ENCODE measurements around the gene IP6K3.

The IP6K3 gene

DNA sequence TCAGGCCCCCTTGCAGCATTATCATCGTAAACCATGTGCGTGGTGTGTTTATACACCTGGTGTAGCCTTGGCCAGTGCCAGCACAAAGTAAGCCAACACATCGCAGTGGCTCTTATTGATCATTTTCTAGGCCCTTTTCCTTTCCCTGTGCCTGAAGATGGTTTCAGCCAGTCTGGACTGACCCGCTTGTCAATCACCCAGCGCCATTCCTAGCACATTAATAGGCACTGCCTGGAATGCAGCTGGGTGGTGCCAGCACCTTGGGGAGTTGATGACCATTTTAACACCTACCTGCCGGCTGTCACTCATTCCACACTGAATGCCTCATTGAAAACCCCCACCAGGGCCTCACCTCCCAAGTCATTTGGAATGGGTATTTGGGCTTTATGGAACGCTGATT lies 30.3 kb downstream of the IP6K3 start:
- no peak for DNase-seq
- in situ Hi-C loops (cut with HindIII; ENCODE audit: low pct_ligation_motif_present, low pct_unique_long_range_greater_than_20kb, low sequenced_read_pairs): no loop called here

- in situ Hi-C loops (cut with HindIII; ENCODE audit: low pct_ligation_motif_present, low pct_unique_long_range_greater_than_20kb, low sequenced_read_pairs): no loop called here
- DNase-seq: no peak
These were observed 32.2 kb downstream of the IP6K3 start for GRCh38 chr6:33714385-33715040.

GRCh38 chr6:33713786-33714185 lies 32.9 kb downstream of the IP6K3 start:
- in situ Hi-C loops (cut with HindIII; ENCODE audit: low pct_ligation_motif_present, low pct_unique_long_range_greater_than_20kb, low sequenced_read_pairs): no loop called here
- no peak for DNase-seq

GRCh38 chr6:33712914-33713313 lies 33.8 kb downstream of the IP6K3 start:
- in situ Hi-C loops (cut with HindIII; ENCODE audit: low pct_ligation_motif_present, low pct_unique_long_range_greater_than_20kb, low sequenced_read_pairs): no loop called here
- no peak for DNase-seq

- DNase-seq: peak; percentile 94
- in situ Hi-C loops (cut with HindIII; ENCODE audit: low pct_ligation_motif_present, low pct_unique_long_range_greater_than_20kb, low sequenced_read_pairs): no loop called here
These were observed 35.3 kb downstream of the IP6K3 start, which contains the start of gene UQCC2 for GRCh38 chr6:33711140-33712129. Gene UQCC2 (minus strand): TSS chr6:33711700. CDS start chr6:33711686, 14 bp downstream.

- in situ Hi-C loops (cut with HindIII; ENCODE audit: low pct_ligation_motif_present, low pct_unique_long_range_greater_than_20kb, low sequenced_read_pairs): no loop called here
- no peak for DNase-seq
These were observed 36.2 kb downstream of the IP6K3 start for GRCh38 chr6:33710296-33711121.

DNA sequence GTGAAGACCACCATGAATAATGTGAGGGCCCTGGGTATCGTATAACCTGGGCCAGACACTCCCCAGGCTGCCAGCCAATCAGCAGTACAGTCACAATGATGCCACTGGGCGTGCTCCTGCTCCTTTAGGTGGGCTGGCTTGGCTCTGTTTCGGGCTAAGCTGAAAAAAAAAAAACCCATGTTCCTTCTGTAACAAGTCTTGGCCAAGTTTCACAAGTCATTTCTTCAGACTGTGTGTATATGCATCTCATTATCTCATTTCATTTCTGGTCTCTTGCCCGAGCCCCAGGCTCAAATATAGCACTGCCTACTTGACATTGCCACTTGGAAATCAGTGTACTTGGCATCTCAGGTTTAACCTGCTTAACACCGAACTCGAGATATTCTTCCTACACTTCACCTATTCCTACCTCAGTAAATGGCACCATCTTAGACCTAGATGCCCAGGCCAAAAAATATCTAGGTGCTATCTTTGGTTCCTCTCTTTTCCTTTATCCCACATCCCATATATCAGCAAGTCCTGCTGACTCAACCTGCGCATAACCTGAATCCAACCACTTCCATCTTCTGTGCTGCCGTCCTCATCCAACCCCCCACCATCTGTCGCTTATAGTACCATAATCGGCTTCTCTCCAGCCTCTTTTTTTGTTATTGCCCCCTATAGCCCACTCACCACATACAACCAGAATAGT lies 37.0 kb downstream of the IP6K3 start:
- DNase-seq: no peak
- in situ Hi-C loops (cut with HindIII; ENCODE audit: low pct_ligation_motif_present, low pct_unique_long_range_greater_than_20kb, low sequenced_read_pairs): no loop called here

DNA sequence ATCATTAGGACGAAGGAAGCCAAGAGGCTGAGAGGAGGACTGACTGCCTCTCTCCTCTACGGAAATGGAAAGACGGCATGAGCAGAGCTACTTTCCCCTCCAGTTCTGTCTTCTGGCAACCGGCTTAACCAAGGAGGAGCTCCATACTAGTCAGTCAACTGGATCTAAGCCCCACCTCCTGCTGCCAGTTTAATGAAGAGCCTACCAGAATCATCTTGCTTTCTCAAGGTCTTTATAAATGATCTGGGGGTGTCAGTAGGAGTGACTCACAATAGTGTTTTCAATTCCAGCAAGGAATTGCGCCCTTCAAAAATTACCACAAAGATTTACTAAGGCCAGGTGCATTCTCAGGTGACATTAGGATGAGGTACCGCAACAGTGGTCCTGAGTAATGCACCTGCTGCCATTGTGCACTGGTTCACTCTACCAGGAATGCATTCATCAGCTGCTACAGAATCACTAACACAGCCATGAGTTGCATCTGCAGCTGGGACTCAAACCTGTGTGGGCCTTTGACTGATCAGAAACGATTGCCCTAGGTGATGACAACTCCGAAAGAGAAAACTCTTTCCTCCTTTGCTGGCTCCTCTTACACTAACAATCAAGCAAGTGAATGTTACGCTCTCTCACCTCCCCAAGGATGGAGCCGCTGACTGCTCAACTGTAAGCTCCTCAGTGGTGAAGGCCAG lies 38.0 kb downstream of the IP6K3 start:
- in situ Hi-C loops (cut with HindIII; ENCODE audit: low pct_ligation_motif_present, low pct_unique_long_range_greater_than_20kb, low sequenced_read_pairs): no loop called here
- no peak for DNase-seq

DNA sequence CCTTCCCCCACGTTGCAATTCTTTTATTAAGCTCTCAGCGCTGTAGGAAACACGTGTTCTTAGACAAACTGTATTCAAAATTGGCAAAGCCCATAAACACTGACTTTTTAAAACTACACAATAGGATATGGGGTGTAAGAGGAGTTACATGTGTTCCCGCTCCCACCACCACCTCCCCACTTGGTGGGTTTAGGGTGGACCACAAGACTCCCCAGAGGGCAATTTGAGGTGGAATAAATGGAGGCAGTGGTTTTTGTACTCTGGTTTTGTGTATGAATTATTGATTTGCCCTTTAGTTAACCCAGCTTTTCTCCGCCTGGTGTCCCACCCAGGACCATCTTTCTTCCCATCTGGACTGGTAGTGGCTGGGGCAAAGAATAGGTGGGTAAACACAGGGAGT lies 38.9 kb downstream of the IP6K3 start:
- in situ Hi-C loops (cut with HindIII; ENCODE audit: low pct_ligation_motif_present, low pct_unique_long_range_greater_than_20kb, low sequenced_read_pairs): no loop called here
- DNase-seq: no peak

DNA sequence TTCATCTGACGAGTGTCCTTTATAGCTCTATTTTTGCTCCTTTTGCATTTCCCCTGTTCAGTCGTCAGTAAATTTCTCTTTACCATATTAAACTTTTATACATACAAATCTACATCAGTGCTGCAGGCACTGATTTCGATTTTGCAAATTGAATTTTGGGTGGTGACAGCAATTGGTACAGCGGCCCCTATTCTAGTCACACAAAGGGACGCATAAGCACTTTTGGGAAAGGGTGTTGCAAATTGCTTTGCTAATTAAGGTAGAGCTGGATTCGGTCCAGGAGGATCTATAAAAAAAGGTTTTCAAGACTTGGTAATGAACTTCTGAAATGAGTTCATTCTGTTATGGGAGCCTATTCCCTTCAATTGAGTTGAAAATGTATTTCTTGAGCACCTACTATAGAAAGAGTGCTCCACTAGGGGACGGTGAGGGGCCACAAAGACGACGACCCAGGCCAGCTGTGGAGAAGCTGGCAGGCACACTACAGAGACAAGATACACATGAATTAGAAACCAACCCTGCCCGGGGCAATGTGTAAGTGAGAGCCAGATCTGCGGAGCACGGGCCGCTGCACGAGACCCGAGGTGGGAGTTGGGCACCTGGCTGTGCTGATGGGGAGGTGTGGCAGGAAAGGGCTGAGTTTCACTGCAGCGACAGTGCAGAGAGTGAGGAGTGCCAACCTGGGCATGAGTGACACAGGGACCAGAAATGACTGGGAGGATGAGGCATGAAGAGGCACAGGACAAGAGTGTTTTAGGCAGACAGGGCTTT lies 40.6 kb downstream of the IP6K3 start:
- in situ Hi-C loops (cut with HindIII; ENCODE audit: low pct_ligation_motif_present, low pct_unique_long_range_greater_than_20kb, low sequenced_read_pairs): no loop called here

GRCh38 chr6:33705268-33705885 lies 41.3 kb downstream of the IP6K3 start:
- in situ Hi-C loops (cut with HindIII; ENCODE audit: low pct_ligation_motif_present, low pct_unique_long_range_greater_than_20kb, low sequenced_read_pairs): no loop called here
- DNase-seq: no peak

More for the DNA sequence above, 40.6 kb downstream of the IP6K3 start:
- DNase-seq: no peak

DNA sequence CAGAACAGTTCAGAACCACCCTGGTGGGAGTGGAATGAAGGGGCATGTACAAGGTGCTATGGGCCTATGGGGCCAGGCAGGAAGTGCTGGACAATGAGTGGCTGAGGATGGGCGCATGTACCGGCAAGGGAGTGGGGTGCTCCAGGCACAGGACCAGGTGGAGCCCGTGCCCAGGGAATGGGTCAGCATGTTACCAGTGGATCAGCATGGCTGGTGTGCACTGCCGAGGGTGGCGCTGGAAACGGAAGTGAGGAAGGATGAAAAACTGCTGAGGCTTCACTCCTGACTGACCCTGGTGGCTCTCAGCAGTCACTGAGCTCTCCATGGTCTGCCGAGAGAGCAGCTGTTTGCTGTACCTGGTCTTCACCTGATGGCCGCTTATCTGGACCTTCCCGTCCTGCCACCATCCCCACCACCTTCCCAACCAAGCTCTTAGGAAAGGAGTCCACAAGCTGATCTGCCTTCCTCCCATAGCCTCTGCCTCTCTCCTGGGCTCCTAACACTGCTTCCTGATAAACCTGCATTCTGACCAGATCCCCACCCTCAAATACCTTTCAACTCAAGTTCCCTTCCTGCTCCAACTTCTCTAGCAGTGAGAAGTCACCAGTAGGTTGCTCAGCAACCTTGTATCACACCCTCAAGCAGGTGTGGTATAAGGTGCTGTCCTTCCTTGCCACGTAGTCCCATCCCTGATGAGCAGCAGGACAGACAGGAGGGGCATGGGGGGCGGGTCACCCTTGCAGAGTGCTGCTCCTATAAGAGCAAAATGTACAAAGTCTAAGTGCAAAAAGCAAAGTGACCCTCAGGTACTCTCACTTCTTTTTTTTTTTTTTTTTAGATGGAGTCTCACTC lies 42.3 kb downstream of the IP6K3 start:
- in situ Hi-C loops (cut with HindIII; ENCODE audit: low pct_ligation_motif_present, low pct_unique_long_range_greater_than_20kb, low sequenced_read_pairs): no loop called here
- DNase-seq: no peak

- in situ Hi-C loops (cut with HindIII; ENCODE audit: low pct_ligation_motif_present, low pct_unique_long_range_greater_than_20kb, low sequenced_read_pairs): no loop called here
- peak; percentile 77 for DNase-seq
These were observed 44.2 kb downstream of the IP6K3 start for GRCh38 chr6:33702345-33702977.

DNA sequence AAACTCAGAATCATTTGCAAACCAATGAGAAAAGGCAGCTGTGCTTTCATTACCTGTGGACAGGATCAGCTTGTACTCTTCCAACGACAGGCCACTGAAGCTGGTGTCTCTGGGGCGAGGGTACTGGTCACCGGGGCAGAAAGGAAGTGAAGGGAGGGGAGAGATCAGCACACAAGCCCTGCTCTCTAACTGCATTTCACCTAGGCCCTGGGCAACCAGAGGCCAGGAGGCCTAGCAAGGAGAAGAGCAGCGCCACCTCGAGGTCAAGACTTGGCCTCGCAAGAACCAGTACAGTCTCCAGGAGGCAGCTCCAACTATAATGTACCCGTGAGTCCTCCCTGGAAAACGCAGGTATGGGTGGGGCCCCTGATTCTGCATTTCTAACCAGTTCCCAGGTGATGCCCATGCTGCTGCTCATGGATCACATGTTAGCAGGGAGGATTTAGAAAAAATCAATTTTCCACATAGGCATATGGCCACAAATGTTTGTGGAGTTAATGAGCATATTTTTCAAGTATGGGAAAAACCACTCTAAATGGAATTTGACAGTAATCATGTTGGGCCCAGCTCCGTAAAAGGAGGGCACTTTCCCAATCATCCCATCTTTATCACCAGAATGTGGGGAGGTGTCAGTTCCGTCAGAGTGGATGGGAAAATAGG lies 46.2 kb downstream of the IP6K3 start:
- peak; percentile 76 for DNase-seq
- in situ Hi-C loops (cut with HindIII; ENCODE audit: low pct_ligation_motif_present, low pct_unique_long_range_greater_than_20kb, low sequenced_read_pairs): no loop called here

DNA sequence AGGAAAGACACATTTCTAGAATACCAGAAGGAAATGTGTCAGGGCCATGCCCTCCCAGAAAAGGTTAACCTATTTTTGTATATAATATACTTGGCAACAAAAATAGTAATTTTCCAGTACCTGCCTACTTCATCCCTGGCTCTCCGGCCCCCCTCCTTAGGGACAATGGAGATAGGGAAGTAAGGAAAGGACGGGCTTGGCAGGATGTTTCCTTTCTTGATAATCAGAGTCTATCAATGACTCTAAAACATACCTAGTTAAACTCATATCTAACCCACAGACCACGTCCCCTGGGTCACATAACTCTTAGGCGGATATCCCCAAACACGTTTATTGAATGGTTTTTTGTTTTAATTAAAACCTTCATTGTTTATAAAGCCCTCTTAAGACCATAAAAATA lies 47.0 kb downstream of the IP6K3 start:
- DNase-seq: no peak
- in situ Hi-C loops (cut with HindIII; ENCODE audit: low pct_ligation_motif_present, low pct_unique_long_range_greater_than_20kb, low sequenced_read_pairs): no loop called here

All from ACHN (cell line).